ENCODE data around the gene MIOS.

The MIOS gene

GRCh38 chr7:7566651-7567611, at the start of gene MIOS:
TSS of gene MIOS (plus strand) at chr7:7566884. CDS start at chr7:7572476, 5,592 bp downstream.
- DNase-seq (ENCODE audit: low spot score), result peak; percentile 93

GRCh38 chr7:7517754-7518153, 48.9 kb upstream of the MIOS start:
- peak; percentile 40 for DNase-seq (ENCODE audit: low spot score)

- no peak for DNase-seq (ENCODE audit: low spot score)
Observed at GRCh38 chr7:7519056-7519455, 47.6 kb upstream of the MIOS start.

GRCh38 chr7:7519528-7519927, 47.2 kb upstream of the MIOS start:
- DNase-seq (ENCODE audit: low spot score), result no peak

- no peak for DNase-seq (ENCODE audit: low spot score)
Observed at GRCh38 chr7:7521259-7521658, 45.4 kb upstream of the MIOS start.

GRCh38 chr7:7522421-7522820, 44.3 kb upstream of the MIOS start:
- no peak for DNase-seq (ENCODE audit: low spot score)

- no peak for DNase-seq (ENCODE audit: low spot score)
Observed at GRCh38 chr7:7524121-7524520, 42.6 kb upstream of the MIOS start.

- DNase-seq (ENCODE audit: low spot score), result no peak
Observed at GRCh38 chr7:7526006-7526405, 40.7 kb upstream of the MIOS start.

GRCh38 chr7:7527047-7527446, 39.6 kb upstream of the MIOS start:
- no peak for DNase-seq (ENCODE audit: low spot score)

- no peak for DNase-seq (ENCODE audit: low spot score)
Observed at GRCh38 chr7:7529328-7529727, 37.4 kb upstream of the MIOS start.

- DNase-seq (ENCODE audit: low spot score), result no peak
Observed at GRCh38 chr7:7533831-7534430, 32.8 kb upstream of the MIOS start.

- no peak for DNase-seq (ENCODE audit: low spot score)
Observed at GRCh38 chr7:7535691-7536090, 31.0 kb upstream of the MIOS start, which contains the start of gene COL28A1. TSS of gene COL28A1 (minus strand) at chr7:7535873. CDS start at chr7:7532875, 2,998 bp downstream.

GRCh38 chr7:7536396-7537019, 30.2 kb upstream of the MIOS start:
- DNase-seq (ENCODE audit: low spot score), result no peak

- no peak for DNase-seq (ENCODE audit: low spot score)
Observed at GRCh38 chr7:7537711-7538110, 29.0 kb upstream of the MIOS start.

- DNase-seq (ENCODE audit: low spot score), result no peak
Observed at GRCh38 chr7:7539152-7539551, 27.5 kb upstream of the MIOS start.

- no peak for DNase-seq (ENCODE audit: low spot score)
Observed at GRCh38 chr7:7539711-7540110, 27.0 kb upstream of the MIOS start.

GRCh38 chr7:7542251-7542835, 24.3 kb upstream of the MIOS start:
- no peak for DNase-seq (ENCODE audit: low spot score)

- no peak for DNase-seq (ENCODE audit: low spot score)
Observed at GRCh38 chr7:7548407-7548806, 18.3 kb upstream of the MIOS start.

- DNase-seq (ENCODE audit: low spot score), result no peak
Observed at GRCh38 chr7:7550663-7551062, 16.0 kb upstream of the MIOS start.

- no peak for DNase-seq (ENCODE audit: low spot score)
Observed at GRCh38 chr7:7552199-7552598, 14.5 kb upstream of the MIOS start.

- DNase-seq (ENCODE audit: low spot score), result no peak
Observed at GRCh38 chr7:7553386-7553785, 13.3 kb upstream of the MIOS start.

GRCh38 chr7:7554021-7554432, 12.7 kb upstream of the MIOS start:
- no peak for DNase-seq (ENCODE audit: low spot score)

Data from HuH-7 (cell line).